HG03558 (cell line): ENCODE measurements around the gene PRKACG.

Experiments
- ATAC-seq: cut with Tn5 transposase; IDR thresholded peaks from one replicate; pipeline ENCODE4 v1.9.1; 2021; ENCODE audit warnings: moderate number of reproducible peaks; ENCODE audit not compliant: unreplicated experiment; ENCODE audit errors: extremely low read depth

PRKACG gene

DNA sequence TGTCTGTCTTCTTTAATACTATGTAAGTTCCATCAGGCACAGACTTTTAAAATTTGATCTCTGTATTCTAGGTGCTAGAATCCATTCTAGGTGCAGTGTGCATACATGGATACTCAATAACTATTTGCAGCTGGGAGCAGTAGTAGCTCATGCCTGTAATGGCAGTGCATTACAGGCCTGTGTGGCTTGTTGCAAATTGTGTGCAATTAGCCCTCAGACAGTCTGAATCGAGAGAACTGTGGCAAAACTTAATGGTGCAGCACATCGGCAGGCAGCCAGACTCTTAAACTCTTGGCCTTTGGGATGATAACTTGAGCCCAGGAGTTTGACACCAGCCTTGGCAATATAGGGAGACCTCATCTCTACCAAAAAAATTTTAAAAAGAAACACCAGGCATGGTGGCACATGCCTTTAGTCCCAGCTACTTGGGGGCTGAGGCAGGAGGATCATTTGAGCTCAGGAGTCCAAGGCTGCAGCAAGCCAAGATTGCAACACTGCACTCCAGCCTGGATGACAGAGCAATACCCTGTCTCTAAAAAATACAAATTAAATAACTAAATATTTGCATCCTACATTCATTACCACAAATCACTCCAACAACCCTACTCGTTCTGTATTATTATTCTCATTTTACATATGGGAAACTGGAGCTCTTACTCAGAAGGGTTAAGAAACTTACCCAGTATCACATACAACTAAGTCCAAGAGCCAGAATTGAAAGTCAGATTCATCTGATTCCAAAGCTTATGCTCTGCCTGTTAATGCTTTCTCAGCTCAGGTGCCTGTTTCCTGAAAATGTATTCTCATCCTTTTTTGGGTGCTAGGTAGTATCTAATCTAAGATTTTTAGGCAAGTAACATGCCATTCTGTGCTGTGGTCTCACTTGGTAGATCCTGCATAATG, 30.1 kb downstream of the PRKACG start:
- ATAC-seq: no peak

DNA sequence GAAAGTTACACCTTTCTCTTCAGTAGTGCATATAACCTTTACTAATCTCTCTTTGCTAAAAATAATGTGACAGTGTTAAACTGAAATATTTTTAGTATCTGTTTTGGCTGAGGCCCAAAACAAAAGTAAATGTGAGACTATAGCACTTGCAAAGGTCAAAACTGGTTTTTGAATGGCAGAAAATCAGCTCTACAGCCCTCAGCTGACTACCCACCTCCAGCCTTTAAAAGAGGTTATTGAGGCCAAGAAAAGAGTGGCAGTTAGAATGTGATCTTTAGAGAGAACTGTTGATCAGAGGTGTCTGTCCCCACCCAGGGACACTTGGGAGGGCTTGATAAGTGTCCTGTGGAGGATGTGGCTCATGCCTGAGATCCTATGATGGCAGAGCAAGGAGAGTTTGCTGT, 30.9 kb downstream of the PRKACG start:
- no peak for ATAC-seq

GRCh38 chr9:68981789-68982188, 32.1 kb downstream of the PRKACG start:
- peak; percentile 43 for ATAC-seq

DNA sequence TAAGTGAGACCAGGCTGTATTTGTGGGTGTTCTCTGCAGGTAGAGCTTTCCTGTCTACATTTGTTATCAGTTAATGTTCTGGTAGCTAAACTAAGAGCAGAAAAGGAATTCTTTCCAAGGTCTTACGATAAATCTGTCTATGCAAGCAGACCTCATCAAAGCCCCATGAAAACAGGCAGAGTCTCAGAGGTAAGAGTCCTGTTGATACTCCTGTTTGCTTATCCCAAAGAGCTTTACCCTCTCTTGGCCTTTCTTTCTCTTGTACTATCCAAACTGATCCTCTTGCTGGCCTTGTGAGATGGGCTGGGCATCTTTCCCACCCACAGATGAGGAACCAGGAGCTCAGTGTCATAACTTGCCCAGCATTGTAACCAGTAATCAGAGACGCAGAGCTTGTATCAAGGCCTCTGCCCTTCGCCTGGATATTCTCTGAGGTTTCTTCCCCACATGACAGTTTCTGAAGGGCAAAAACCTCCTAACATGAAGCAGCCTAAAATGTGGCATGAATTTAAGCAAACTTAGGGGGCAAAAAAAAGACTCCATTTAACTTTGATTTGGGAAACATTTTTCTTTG, 33.5 kb downstream of the PRKACG start:
- no peak for ATAC-seq

DNA sequence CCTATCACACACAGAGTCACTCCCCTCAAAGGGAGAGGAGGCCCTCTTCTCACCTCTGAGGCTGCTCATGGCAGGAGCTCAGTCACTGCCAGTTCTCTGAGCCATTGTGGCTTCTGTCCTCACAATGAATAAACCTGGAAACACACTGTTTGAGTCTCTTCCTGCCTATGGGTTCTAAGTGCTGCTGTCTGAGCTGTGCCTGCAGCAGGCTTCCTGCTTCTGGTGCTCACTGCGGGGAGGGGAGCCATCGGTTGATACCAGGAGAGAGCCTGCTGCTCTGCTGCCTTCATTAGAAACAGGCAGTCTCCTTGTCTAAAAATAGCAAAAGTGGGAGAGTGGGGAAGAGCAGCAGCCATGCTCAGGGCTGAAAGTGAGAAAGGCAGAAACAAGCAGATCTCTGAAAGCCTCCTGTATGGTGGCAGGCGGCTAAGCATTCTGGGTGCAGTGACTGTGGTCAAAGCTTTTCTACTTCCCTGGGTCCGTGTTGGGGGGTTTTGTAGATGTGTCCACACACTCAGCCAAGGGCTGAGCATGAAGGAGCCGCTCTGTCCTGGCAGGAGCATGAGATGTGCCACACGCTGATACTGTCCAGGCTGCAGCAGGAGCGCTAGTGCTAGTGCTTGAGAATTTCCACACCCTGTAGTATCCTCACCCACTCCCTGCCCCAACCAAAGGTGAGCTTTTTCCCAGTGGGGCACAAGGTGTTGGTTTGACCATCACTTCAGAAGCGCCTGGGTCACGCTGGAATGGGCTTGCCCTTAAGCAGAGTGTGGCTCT, 34.2 kb downstream of the PRKACG start:
- ATAC-seq: no peak

GRCh38 chr9:68978501-68978900, 35.4 kb downstream of the PRKACG start:
- no peak for ATAC-seq

DNA sequence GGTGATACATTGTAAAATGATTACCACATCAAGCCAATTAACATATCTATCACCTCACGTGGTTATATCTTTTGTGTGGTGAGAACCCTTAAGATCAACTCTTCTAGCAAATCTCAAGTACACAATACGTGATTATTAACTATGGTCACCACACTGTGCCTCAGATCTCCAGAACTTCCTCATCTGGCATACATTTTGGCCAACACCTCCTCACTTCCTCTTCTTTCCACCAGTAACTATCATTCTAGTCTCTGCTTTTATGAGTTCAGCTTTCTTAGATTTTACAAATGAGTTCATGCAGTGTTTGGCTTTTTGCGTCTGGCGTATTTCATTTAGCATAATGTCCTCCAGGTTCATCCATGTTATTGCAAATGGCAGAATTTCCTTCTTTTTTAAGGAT, 35.8 kb downstream of the PRKACG start:
- no peak for ATAC-seq

GRCh38 chr9:68975365-68976043, 38.4 kb downstream of the PRKACG start:
- ATAC-seq: no peak

GRCh38 chr9:68974901-68975300, 39.0 kb downstream of the PRKACG start:
- no peak for ATAC-seq

DNA sequence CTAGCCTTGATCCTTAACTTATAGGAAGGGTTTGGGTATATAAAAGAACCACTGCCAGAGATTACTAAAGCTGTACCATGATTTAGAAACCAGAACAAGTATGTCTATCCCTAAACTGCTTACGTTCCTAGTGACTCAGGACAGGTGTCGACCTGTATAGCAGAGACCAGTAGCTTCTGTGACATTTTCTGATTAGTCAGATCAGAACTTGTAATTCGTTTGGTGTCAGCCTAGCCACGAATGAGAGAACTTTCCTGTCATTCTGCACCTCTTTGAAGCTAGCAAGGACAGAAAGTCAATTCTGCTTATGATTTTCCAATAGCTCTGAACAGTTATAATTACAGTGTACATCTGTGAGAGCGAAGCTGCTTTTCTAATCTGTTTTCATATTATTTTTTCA, 39.5 kb downstream of the PRKACG start:
- ATAC-seq: peak; percentile 89

DNA sequence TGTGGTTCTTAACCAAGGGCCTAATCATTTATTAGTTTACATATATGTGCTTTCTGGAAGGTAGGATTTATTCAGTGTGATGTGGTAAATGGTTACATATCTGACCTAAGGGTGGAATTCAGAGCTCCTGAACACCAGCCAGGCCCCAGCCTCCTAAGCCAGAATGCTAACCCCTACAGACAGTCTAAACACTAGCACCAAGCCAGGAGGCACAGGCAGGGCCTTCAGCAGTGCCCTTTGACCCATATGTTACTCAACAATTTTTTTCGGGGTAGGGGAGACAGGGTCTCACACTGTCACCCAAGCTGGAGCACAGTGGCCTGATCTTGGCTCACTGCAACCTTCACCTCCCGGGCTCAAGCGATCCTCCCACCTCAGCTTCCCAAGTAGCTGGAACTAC, 40.3 kb downstream of the PRKACG start:
- no peak for ATAC-seq

DNA sequence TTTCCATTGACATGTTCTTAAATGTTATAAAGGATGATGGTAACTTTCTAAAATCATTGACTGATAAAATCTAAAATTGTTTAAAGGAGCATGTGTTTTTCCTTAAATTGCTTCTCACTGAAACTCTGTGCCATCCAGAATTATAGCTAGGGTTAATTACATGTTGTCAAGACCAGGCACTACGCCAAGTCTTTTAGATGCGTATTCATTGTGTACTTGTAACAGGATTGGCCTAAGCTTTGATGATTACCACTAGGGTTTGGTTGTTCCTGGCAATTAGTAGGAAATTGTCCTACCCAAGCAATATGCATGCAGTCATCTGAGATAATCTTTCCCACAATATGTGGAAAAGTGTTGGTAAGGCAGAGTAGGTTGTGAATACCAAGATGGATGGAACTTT, 43.8 kb downstream of the PRKACG start:
- ATAC-seq: no peak

DNA sequence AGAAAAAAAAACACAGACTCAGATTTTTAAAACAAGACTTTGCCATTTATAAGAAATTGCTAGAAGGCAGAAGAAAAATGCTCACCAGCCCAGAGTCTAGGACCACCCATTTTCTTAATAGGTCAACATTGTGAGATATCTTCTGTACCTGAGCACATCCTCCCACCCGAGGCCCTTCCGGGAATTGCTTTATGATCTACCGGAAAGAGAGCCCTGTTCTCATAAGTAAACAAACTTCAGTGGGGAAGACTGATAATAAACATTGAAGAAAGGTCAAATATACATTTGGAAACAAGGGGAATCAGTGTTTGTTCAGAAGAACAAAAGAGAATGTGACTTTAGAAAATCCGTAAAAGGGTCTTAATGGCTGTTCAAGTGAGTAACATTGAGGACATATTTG, 44.4 kb downstream of the PRKACG start:
- ATAC-seq: no peak

- no peak for ATAC-seq
Observed at GRCh38 chr9:68967800-68968199, 46.1 kb downstream of the PRKACG start.

- peak; percentile 62 for ATAC-seq
Observed at GRCh38 chr9:68966496-68966944, 47.4 kb downstream of the PRKACG start.

- no peak for ATAC-seq
Observed at GRCh38 chr9:68964765-68965164, 49.1 kb downstream of the PRKACG start.

- ATAC-seq: no peak
Observed at GRCh38 chr9:68964102-68964541, 49.8 kb downstream of the PRKACG start.

DNA sequence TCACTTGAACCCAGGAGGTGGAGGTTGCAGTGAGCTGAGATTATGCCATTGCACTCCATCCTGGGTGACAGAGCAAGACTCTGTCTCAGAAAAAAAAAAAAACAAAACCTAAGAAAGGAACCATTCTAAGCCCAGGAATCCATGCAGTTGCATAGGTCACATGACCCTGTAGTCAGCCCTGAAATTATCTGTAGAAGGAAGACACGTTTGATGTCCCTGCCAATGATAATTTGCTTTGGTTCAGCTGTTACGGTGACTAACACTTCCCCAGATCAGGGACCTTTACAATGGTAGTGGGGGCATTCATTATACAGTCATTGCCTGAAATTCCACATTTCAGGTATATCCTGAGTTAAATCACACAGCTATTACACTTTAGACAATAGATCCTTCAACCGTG, 50.5 kb downstream of the PRKACG start:
- ATAC-seq: no peak
